ENCODE measurements around the gene TTC7B. TPM values are rescaled to one million over a fixed set of nuclear protein-coding genes. Genes with fewer than 3 reads are reported as not detected.

The TTC7B gene
- polyA plus RNA-seq, 1 donor from 2014 or later = 19.9 TPM

- H3K9me3 ChIP-seq (ENCODE audit: low read length) = no peaks in the 10 kb centered on the region
- H4K20me1 ChIP-seq (ENCODE audit: insufficient read depth) = no peaks in the 10 kb centered on the region
- TF ChIP-seq SMC3 (conservative IDR thresholded peaks at IDR 0.05; ENCODE audit: poor library complexity) (no peak), RAD21 (conservative IDR thresholded peaks at IDR 0.05) (no peak)
- H3K4me2 ChIP-seq (ENCODE audit: low read length) = no peak overlapping the region
- no peaks in the 10 kb centered on the region for H3K9me2 ChIP-seq (ENCODE audit: insufficient read depth, low read length)
- no peaks in the 10 kb centered on the region for H3K36me3 ChIP-seq (ENCODE audit: insufficient read depth, low read length)
- no peak overlapping the region for H3K27ac ChIP-seq (ENCODE audit: low read length)
- H3K9ac ChIP-seq (ENCODE audit: low read length) = no peak overlapping the region
- no peak overlapping the region for H3K4me3 ChIP-seq (ENCODE audit: low read length)
- H3K27me3 ChIP-seq (ENCODE audit: insufficient read depth, low read depth, low read length) = no peaks in the 10 kb centered on the region
- no peak overlapping the region for H2AFZ ChIP-seq (ENCODE audit: low read depth, low read length)
- H3F3A ChIP-seq (ENCODE audit: insufficient read depth, low read length, poor library complexity, severe bottlenecking) = no peaks in the 10 kb centered on the region
- no peaks in the 10 kb centered on the region for H3K79me2 ChIP-seq (replicated peaks; ENCODE audit: insufficient read depth, low read length)
Observed at GRCh38 chr14:90545382-90545781, 270.8 kb downstream of the TTC7B start.

DNA sequence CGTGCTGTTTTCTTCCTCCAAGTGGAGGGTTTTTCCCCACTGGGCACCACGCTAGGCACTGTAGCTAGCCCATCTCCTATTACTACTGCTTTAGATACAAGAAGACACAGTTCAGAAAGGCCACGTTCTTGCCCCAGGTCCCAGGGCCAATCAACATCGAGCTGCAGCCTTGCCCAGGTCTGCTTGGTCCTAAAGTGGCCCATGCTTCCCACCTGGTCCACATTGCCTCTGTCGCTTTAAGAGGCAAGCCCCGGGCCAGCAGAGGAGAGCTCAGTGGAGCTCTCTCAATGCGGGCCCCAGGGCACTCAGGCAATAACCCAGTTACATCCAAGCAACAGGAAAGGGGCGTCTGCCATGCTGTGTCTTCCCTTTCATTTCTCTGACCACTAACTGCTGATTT, 271.3 kb downstream of the TTC7B start:
- Histone ChIP-seq H3K9me2 (ENCODE audit: insufficient read depth, low read length) (no peaks in the 10 kb centered on the region), H3K9ac (ENCODE audit: low read length) (no peak overlapping the region), H3K9me3 (ENCODE audit: low read length) (no peaks in the 10 kb centered on the region), H3K27me3 (ENCODE audit: insufficient read depth, low read depth, low read length) (no peaks in the 10 kb centered on the region), H3K36me3 (ENCODE audit: insufficient read depth, low read length) (no peaks in the 10 kb centered on the region), H4K20me1 (ENCODE audit: insufficient read depth) (no peaks in the 10 kb centered on the region), H3K27ac (ENCODE audit: low read length) (no peak overlapping the region), H3F3A (ENCODE audit: insufficient read depth, low read length, poor library complexity, severe bottlenecking) (no peaks in the 10 kb centered on the region), H3K4me3 (ENCODE audit: low read length) (no peak overlapping the region), H3K79me2 (replicated peaks; ENCODE audit: insufficient read depth, low read length) (no peaks in the 10 kb centered on the region), H2AFZ (ENCODE audit: low read depth, low read length) (no peak overlapping the region), H3K4me2 (ENCODE audit: low read length) (no peak overlapping the region)
- TF ChIP-seq EP300 (conservative IDR thresholded peaks at IDR 0.05; ENCODE audit: poor library complexity, severe bottlenecking) = no peak
- TF ChIP-seq MXI1 (conservative IDR thresholded peaks at IDR 0.05; ENCODE audit: poor library complexity, severe bottlenecking) = no peak
- no peak for TF ChIP-seq POLR2AphosphoS5 (IDR thresholded peaks at IDR 0.05)
- TF ChIP-seq RAD21 (conservative IDR thresholded peaks at IDR 0.05) = no peak
- TF ChIP-seq CTCF (IDR thresholded peaks at IDR 0.05; ENCODE audit: poor library complexity, severe bottlenecking) = no peak
- no peak for TF ChIP-seq SMC3 (conservative IDR thresholded peaks at IDR 0.05; ENCODE audit: poor library complexity)
- no peak for TF ChIP-seq EZH2 (IDR thresholded peaks at IDR 0.05; ENCODE audit: borderline replicate concordance, insufficient read depth, low read length, poor library complexity, severe bottlenecking)
- no peak for TF ChIP-seq REST (IDR thresholded peaks at IDR 0.05; ENCODE audit: borderline replicate concordance)
- TF ChIP-seq TAF1 (IDR thresholded peaks at IDR 0.05; ENCODE audit: low read depth) = no peak

GRCh38 chr14:90544566-90544965, 271.7 kb downstream of the TTC7B start:
- Histone ChIP-seq H3K27ac (ENCODE audit: low read length) (no peak overlapping the region), H3K9me2 (ENCODE audit: insufficient read depth, low read length) (no peaks in the 10 kb centered on the region), H3K4me3 (ENCODE audit: low read length) (no peak overlapping the region), H3K79me2 (replicated peaks; ENCODE audit: insufficient read depth, low read length) (no peaks in the 10 kb centered on the region), H4K20me1 (ENCODE audit: insufficient read depth) (no peaks in the 10 kb centered on the region), H2AFZ (ENCODE audit: low read depth, low read length) (no peak overlapping the region), H3K9me3 (ENCODE audit: low read length) (no peaks in the 10 kb centered on the region), H3F3A (ENCODE audit: insufficient read depth, low read length, poor library complexity, severe bottlenecking) (no peaks in the 10 kb centered on the region), H3K27me3 (ENCODE audit: insufficient read depth, low read depth, low read length) (no peaks in the 10 kb centered on the region), H3K36me3 (ENCODE audit: insufficient read depth, low read length) (no peaks in the 10 kb centered on the region), H3K9ac (ENCODE audit: low read length) (no peak overlapping the region), H3K4me2 (ENCODE audit: low read length) (no peak overlapping the region)
- no peak for TF ChIP-seq RAD21 (conservative IDR thresholded peaks at IDR 0.05)
- no peak for TF ChIP-seq EP300 (conservative IDR thresholded peaks at IDR 0.05; ENCODE audit: poor library complexity, severe bottlenecking)
- TF ChIP-seq SMC3 (conservative IDR thresholded peaks at IDR 0.05; ENCODE audit: poor library complexity) = no peak
- no peak for TF ChIP-seq CTCF (IDR thresholded peaks at IDR 0.05; ENCODE audit: poor library complexity, severe bottlenecking)
- TF ChIP-seq EZH2 (IDR thresholded peaks at IDR 0.05; ENCODE audit: borderline replicate concordance, insufficient read depth, low read length, poor library complexity, severe bottlenecking) = no peak
- no peak for TF ChIP-seq MXI1 (conservative IDR thresholded peaks at IDR 0.05; ENCODE audit: poor library complexity, severe bottlenecking)
- no peak for TF ChIP-seq POLR2AphosphoS5 (IDR thresholded peaks at IDR 0.05)
- no peak for TF ChIP-seq TAF1 (IDR thresholded peaks at IDR 0.05; ENCODE audit: low read depth)
- TF ChIP-seq REST (IDR thresholded peaks at IDR 0.05; ENCODE audit: borderline replicate concordance) = no peak
